GM21717 (cell line): Measurements from ENCODE around the gene TDRD3.

ENCODE experiments used
- ATAC-seq: cut with Tn5 transposase; IDR thresholded peaks from one replicate; pipeline ENCODE4 v1.9.1; 2021; ENCODE audit warnings: mild to moderate bottlenecking, moderate library complexity; ENCODE audit not compliant: unreplicated experiment

The TDRD3 gene

DNA sequence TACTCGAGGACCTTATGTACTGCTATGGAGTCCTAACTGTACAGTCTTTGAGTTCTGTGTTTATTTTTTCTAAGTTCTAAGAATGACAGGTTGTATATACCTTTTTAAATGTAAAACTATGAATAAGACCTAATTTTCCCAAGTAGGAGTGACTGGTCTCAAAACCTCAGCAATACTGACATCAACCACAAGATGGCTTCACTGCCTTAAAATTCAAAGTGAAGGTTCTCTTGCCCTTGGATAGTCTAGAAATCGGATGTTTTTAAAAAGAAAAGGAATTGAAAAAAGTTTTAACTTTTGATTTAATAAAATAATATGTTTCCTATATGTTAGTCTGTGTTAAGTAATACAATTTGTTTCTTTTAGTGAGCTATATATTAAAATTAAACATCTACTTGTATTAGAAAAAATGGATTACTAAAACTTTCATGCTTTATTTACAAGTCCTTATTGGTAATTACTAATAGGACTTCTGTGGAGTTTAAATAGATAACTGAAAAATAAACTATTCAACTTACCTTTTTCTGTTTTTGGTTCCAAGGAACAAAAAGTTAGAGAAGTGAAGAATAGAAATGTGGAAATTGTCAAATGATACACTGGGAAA, 52.0 kb downstream of the TDRD3 start:
- peak; percentile 76 for ATAC-seq

- no peak for ATAC-seq
These were observed 56.5 kb downstream of the TDRD3 start for GRCh38 chr13:60453490-60453889.

- ATAC-seq: no peak
These were observed 57.4 kb downstream of the TDRD3 start for GRCh38 chr13:60454425-60454824.

DNA sequence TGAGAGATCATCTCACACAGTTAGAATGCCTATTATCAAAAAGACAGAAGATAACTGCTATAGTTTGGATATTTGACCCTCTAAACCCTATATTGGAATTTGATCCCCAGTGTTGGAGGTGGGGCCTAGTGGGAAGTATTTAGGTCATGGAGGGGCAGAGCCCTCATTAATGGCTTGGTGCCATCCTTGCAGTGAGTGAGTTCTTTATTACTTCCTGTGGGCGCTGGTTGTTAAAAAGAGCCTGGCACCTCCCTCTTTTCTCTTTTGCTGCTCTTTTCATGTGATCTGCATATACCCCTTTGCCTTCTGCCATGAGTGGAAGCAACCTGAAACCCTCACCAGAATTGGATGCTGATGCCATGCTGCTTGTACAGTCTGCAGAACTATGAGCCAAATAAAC, 66.8 kb downstream of the TDRD3 start:
- no peak for ATAC-seq

- ATAC-seq: no peak
These were observed 70.1 kb downstream of the TDRD3 start for GRCh38 chr13:60467098-60467497.

GRCh38 chr13:60479273-60479672, 82.3 kb downstream of the TDRD3 start:
- ATAC-seq: no peak

DNA sequence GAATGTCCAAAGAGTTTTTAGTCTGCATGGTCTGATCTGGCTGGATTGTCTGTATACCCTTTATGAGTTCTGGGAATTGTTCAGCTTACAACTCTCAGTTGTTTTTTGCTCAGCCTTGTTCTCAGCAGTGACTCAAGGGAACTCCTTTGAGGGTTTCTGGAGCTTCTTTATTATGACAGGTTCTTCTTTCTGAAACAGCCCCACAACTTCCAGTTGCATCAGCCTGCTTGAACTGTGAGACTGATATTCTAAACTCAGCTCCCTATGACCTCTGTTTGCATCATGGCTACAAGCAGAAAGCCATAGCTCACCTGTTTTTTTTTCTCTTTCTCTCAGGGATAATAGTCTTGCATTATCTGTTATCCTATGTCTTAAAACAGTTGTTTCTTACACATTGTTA, 85.0 kb downstream of the TDRD3 start:
- ATAC-seq: no peak

DNA sequence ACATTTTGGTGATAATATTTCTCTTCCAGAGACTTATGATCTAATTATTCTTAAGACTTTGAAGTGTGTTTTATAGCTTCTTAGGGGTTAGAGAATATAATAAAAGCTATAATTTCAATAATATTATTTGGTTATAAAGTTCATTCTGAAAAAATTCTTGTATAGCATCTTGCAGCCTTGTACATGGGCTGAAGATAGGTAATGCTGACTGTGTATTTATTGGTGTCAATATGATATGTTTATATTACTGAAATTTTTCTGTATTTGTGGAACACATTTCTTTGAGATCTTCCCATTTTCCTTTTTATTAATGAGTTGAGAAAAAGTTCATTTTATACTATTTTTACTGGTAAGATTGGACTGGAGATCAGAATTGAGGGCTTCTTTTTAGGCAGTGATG, 87.8 kb downstream of the TDRD3 start:
- no peak for ATAC-seq

- no peak for ATAC-seq
These were observed 94.5 kb downstream of the TDRD3 start for GRCh38 chr13:60491531-60491930.

GRCh38 chr13:60492187-60492586, 95.2 kb downstream of the TDRD3 start:
- no peak for ATAC-seq

DNA sequence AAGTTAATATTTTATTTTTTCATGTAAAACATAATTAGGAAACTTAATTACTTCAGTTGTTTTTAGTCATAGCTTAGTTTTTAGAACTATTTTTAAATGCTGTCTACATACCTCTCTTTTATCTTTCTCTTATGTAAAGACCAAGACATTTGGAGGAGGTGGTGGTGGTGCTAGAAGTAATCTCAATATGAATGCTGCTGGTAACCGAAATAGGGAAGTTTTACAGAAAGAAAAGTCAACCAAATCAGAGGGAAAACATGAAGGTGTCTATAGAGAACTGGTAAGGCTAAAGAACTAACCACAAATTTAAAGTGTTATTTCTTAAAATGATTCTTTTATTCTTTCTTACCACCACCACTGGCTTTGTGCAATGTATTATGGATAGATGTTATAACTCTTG, 97.3 kb downstream of the TDRD3 start:
- ATAC-seq: peak; percentile 76

DNA sequence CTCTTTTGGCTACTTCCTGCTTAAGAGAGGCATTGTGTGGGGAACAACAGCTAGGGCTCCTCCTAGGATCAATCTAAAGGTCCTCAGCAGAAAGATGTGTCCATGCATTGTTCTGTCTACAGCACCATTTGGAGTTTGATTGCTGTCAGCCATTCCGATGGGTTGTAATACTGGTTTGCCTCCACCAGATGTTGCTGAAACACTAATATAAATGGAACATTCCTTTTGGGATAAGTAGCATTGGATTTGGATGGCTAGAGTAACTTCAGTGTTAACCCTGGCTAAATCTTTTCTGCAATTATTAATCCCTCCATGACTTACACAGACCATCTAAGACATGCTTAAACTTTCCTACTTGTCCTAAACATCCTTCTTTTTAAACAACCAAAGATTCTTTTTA, 104.2 kb downstream of the TDRD3 start:
- no peak for ATAC-seq

- ATAC-seq: no peak
These were observed 112.8 kb downstream of the TDRD3 start for GRCh38 chr13:60509601-60510386.

- ATAC-seq: no peak
These were observed 114.6 kb downstream of the TDRD3 start for GRCh38 chr13:60511637-60512036.

DNA sequence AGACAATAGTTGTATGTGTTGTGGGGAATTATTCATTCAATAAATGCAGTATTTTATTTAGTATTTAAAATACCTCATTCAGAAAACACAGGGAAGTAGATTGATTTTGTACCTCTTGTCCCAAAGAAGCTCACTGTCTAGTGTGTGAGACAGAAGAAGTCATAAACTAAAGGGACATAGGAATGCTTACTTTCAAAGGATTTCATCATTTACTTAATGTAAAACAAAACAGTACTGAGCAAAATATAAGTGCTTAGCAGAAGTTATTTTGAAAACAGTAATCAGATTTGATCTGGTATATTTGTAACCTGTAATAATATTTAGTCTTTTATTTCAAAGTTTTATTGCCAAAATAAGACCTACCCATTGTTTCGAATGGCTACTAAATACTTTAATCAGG, 117.9 kb downstream of the TDRD3 start:
- ATAC-seq: no peak

DNA sequence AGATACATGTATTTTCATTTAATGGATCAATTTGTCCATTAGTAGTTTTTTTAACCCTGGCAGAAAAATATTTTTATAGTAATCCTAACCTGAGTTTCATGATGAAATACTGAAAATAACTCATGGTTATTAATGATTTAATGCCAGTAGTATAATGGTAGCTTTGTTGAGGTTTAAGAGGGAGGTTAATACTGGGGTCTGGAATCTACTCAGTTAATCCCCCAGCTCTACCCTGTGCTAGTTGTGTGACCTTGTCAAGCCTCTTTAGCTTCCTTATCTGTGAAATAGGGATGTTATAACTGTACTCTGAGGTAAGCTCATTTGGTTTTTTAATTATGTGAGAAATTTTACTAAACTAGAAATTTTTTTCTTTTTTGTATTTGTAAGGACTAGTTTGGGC, 122.5 kb downstream of the TDRD3 start:
- ATAC-seq: no peak

DNA sequence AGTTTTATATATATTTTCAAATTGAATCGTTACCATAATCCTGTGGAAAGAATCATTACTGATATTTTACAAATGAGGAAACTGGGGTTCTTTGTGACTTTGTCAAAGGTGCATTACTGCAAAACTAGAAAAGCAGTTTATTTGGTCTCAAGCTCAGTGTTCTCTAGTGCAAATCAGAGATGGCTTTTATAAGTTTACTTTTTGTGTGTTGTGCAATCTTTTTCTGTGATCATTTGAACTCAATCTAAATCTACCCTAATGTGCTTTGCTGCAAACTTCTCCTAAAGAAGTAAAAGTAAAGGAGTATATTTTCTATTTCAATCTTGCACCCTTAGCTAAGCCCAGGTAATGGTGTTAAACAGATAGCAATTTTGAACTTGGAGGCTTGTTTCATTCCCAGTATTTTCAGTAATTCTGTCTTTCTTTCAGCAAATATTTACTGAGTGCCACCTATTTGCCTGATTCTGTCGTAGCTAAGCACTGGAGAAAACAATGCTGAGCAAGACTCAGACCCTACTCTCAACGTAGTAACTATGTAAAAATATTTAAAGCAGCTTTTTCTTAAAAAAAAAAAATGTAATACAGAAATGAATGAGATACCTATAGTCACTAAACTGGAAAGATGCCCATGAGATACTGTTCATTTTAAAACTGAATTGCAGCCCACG, 124.0 kb downstream of the TDRD3 start:
- ATAC-seq: no peak

DNA sequence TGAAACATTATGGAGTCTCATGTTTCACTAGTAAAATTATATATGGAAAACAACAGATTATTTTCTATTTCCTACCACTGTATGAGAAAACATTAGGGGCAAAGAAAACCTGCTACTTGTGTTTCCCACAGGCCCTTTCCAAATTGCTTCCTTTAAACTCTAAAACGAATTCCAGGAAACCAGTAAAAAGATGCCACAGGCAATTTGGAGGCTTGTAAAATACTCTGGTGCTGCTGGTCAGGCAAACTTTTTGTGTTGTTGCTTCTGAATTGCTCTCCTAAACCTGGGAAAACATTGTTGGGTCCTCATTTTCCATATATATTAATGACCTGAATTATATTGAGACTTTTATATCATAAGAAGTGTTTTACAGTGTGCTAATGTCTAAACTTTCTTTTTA, 141.5 kb downstream of the TDRD3 start:
- no peak for ATAC-seq

GRCh38 chr13:60540276-60540675, 143.3 kb downstream of the TDRD3 start:
- no peak for ATAC-seq

DNA sequence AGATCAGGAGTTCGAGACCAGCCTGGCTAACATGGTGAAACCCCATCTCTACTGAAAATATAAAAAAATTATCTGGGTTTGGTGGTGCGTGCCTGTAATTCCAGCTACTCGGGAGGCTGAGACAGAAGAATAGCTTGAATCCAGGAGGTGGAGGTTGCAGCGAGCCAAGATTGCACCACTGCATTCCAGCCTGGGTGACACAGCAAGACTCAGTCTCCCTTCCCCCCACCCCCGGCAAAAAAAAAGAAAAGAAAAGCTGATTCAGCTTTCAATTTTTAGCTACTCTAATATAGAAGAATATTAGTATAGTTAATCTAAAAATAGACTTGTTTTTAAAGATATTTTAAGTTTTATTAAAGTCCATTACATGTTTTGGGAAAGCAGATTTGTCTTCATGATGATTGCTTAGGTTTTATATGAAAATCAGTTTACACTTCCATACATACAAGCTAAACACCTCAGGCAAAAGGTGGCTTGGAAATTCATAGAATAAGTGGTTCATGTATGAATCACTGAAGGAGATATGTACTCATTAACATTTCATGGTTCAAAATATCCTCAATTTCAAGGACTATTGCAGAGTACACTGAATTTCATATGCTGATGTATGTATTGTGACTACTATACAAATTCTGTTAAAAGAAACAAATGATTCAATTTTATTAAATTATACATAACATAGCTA, 165.2 kb downstream of the TDRD3 start:
- no peak for ATAC-seq

DNA sequence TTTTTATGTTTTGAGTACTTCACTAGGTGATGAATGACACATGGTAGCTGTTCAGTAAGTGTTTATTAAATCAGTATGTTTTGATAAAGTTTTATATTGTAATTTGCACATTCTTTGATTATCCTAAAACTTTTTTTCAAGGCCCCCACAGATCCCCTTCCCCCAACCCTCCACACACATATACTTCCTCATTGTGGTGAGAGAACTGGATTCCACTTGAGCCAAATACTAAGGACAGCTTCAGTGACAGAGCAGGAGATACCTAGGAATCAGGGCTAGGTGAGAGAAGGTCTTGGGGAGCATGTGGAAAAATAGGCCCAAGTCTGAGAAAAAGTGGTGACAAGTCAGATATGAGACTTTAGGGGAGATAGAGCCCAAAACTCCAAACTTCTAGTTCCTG, 174.6 kb downstream of the TDRD3 start:
- ATAC-seq: no peak
